MM.1S (cell line): Measurements from ENCODE around the gene TUFM.

Source experiments
- CTCF ChIP-seq: fragments of 300-600 bp; sonication (generic); IDR thresholded peaks from 2 replicates; pipeline ENCODE4 v1.5.1; 2016; ENCODE audit warnings: antibody characterized with exemption, low read length, mixed read lengths
- EZH2 ChIP-seq: fragments of 300-600 bp; sonication (generic); optimal IDR thresholded peaks from 2 replicates; pipeline ENCODE3; 2017; ENCODE audit warnings: low read depth, mild to moderate bottlenecking, antibody characterized with exemption, low read length, mixed read lengths

DNA sequence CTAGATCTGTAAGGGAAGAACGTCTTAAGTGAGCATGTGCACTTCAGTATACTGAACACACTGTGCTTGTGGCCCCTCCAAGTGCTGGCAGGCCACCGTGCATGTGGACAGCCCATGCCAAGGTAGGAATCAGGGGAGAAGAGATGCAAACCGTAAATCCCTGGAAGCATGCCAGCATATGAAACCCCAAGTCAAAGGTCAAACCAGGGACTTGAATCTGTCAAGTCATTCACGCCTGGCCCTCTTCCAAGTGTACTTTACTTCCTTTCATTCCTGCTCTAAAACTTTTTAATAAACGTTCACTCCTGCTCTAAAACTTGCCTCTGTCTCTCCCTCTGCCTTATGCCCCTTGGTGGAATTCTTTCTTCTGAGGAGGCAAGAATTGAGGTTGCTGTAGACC, 26.1 kb downstream of the TUFM start:
- TF ChIP-seq EZH2 (no peak), CTCF (no peak)
